Astrocyte of the spinal cord (primary cell): ENCODE measurements around the gene TLE1.

ENCODE experiments used
- DNase-seq: peaks from one replicate; pipeline ENCODE4 v3.0.0; 2011; ENCODE audit warnings: low read depth, low spot score
- H3K4me3 ChIP-seq: 2 replicates; pipeline ENCODE4 v1.5.1; 2011; ENCODE audit warnings: low read depth, mild to moderate bottlenecking, low read length, moderate library complexity
- in situ Hi-C: cut with HindIII; loops from 2 replicates; pipeline ENCODE4 v1.10.0; 2017; ENCODE audit warnings: low sequenced_read_pairs
- TF ChIP-seq, protein P1 (sequence below): IDR thresholded peaks from 2 replicates; pipeline ENCODE4 v1.5.1; 2012; ENCODE audit warnings: low read depth, mild to moderate bottlenecking, low read length, inconsistent platforms

TLE1 gene

GRCh38 chr9:81686614-81687520 lies 2.5 kb downstream of the TLE1 start:
- peak; percentile 81 for DNase-seq
- in situ Hi-C loops = no loop called here
- peak overlapping the region; percentile 88 for H3K4me3 ChIP-seq
- TF ChIP-seq, protein P1, sequence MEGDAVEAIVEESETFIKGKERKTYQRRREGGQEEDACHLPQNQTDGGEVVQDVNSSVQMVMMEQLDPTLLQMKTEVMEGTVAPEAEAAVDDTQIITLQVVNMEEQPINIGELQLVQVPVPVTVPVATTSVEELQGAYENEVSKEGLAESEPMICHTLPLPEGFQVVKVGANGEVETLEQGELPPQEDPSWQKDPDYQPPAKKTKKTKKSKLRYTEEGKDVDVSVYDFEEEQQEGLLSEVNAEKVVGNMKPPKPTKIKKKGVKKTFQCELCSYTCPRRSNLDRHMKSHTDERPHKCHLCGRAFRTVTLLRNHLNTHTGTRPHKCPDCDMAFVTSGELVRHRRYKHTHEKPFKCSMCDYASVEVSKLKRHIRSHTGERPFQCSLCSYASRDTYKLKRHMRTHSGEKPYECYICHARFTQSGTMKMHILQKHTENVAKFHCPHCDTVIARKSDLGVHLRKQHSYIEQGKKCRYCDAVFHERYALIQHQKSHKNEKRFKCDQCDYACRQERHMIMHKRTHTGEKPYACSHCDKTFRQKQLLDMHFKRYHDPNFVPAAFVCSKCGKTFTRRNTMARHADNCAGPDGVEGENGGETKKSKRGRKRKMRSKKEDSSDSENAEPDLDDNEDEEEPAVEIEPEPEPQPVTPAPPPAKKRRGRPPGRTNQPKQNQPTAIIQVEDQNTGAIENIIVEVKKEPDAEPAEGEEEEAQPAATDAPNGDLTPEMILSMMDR = peak; percentile 60

DNA sequence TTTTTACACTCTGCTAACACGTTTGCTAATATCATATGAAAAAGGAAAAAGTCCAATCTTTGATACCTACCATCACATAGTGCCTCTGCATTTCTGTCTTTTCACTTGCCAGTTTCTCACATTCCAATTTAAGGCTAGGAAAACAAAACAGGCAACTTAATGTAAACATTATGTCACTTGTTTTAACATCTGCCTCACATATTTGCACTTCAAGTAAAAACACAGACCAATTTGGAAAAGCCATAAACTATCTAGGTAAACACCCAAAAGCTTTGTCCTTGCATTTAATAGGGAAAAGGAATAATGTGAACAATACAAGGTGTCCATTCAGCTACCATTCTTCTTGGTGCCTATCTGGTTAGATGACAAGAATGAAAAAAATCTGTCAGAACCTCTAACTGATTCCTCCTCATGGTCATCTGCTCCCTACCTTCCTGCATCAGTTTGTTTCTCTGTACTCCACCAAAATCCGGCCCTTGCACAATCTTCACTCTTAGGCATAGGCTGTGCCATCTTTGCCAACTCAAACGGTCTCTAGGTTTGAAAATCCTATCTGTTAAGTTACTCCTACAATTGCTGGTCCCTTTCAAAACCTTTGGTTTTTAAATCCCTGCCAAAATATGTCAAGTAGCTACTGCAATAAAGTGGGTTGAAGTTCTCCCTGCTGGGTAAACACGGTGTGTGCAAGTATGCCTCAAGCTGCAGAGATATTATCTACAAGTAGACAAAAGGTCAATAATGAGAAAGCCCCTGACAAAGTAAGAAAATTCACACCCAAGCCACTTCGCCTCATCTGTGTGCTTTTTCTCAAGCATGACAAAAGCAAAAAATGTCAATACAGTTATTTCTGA lies 3.4 kb downstream of the TLE1 start:
- H3K4me3 ChIP-seq = peak overlapping the region; percentile 88
- TF ChIP-seq, protein P1 = peak; percentile 27
- in situ Hi-C loops = no loop called here
- peak; percentile 56 for DNase-seq

DNA sequence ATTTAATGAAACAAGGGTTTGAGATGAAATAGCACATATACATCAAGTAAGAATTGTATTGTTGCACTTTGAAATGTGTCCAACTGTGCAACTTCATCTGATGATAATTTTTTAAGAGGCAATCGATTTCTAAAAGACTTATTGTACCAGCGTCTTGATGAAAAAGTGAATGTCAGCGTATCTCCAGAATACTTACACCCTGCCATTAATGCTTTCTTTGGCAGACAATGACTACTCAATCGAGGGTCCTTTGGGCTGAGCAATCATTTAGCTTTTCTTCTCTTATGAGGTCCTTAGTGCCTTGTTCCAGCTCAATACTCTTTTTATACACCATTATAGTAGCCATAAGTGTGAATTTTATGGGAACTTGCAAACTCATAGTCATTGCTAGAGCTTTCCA lies 4.7 kb downstream of the TLE1 start:
- H3K4me3 ChIP-seq = no peak overlapping the region
- TF ChIP-seq, protein P1 = no peak
- DNase-seq = no peak
- in situ Hi-C loops = no loop called here

- in situ Hi-C loops = no loop called here
- no peak for DNase-seq
- TF ChIP-seq, protein P1 = no peak
- no peak overlapping the region for H3K4me3 ChIP-seq
Measured at GRCh38 chr9:81683704-81684103, 5.6 kb downstream of the TLE1 start.

DNA sequence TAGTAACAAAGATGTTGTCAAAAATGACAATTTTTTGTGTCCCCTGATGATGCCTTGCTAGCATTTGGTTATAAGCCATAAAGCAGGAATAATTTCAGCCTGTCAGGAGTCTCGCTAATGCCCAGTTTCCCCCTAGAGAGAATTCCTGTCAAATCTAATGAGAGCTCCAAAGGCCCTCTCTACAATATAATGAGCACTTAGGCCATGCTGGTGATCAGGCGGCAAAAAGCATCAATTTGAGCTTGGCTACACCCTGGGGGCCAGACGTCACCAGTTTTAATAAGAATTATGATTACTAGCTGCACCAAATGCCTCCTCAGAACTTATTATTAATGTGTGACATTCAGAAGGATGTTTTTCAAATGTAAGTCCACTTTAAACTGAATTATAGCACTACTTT lies 6.1 kb downstream of the TLE1 start:
- no peak for DNase-seq
- no peak overlapping the region for H3K4me3 ChIP-seq
- in situ Hi-C loops = no loop called here
- TF ChIP-seq, protein P1 = no peak

DNA sequence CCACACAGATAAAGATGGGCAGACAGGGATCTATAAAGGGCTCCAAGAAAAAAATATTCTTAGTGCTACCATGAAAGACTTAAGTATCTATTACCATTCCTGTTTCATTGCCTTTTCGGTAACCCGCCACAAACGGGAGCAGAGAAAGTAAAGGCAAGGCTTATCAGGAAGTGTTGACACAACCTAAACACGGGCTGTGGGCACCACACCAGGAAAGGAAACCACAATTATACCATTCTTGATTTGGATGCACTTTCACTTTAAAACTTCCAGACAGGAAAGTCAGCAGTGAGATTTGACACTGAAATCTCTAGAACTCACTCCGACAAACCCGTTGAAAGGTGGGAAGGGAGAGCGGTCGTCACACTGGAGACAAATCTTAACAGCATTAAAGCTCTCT lies 6.5 kb downstream of the TLE1 start:
- TF ChIP-seq, protein P1 = no peak
- H3K4me3 ChIP-seq = no peak overlapping the region
- in situ Hi-C loops = no loop called here
- DNase-seq = peak; percentile 62
